Peyer's patch (tissue), 4 donors: Measurements from ENCODE around the gene SGSM2.

ENCODE experiments used
- POLR2A ChIP-seq, 2 donors: fragments of 450-650 bp; IDR thresholded peaks; one replicate each; pipeline ENCODE4 v1.5.1; 2017; ENCODE audit warnings: antibody characterized with exemption in 2 of 2, mild to moderate bottlenecking in 2 of 2, moderate library complexity in 2 of 2
- TF ChIP-seq, protein P1 (sequence below), 6 experiments: fragments of 450-650 bp in 4 of 6; fragments of 200-600 bp in 2 of 6; sonication (generic) in 1 of 6; IDR thresholded peaks; one replicate each; pipeline ENCODE4 v1.5.1; 2017 to 2019; ENCODE audit warnings: antibody characterized with exemption in 6 of 6, mild to moderate bottlenecking in 3 of 6, moderate library complexity in 1 of 6

DNA sequence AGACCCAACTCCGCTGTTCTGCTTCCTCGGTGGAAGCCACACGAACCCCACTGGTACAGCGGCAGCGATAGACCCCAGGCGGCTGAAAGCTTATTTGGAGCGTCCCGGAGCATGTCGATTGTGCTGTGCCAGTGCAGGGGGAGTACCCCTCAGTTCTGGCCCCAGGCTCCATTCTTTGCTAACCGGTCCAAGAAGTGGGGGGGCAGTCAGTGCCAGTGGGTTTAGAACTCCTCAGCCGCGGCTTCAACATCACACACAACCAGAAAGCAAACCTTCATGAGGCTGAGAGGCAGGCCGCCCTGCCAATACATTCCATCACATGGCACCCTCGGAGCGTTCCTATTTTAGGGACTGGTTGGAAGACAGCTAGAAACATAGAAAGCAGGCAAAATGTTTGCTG, 65.2 kb downstream of the SGSM2 start:
- TF ChIP-seq, protein P1, sequence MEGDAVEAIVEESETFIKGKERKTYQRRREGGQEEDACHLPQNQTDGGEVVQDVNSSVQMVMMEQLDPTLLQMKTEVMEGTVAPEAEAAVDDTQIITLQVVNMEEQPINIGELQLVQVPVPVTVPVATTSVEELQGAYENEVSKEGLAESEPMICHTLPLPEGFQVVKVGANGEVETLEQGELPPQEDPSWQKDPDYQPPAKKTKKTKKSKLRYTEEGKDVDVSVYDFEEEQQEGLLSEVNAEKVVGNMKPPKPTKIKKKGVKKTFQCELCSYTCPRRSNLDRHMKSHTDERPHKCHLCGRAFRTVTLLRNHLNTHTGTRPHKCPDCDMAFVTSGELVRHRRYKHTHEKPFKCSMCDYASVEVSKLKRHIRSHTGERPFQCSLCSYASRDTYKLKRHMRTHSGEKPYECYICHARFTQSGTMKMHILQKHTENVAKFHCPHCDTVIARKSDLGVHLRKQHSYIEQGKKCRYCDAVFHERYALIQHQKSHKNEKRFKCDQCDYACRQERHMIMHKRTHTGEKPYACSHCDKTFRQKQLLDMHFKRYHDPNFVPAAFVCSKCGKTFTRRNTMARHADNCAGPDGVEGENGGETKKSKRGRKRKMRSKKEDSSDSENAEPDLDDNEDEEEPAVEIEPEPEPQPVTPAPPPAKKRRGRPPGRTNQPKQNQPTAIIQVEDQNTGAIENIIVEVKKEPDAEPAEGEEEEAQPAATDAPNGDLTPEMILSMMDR (IDR thresholded peaks at IDR 0.05) = no peak
- TF ChIP-seq POLR2A (IDR thresholded peaks at IDR 0.05) = no peak
